Measurements from ENCODE around the gene SCEL.
A peak's percentile ranks its signal among the peaks of the same experiment; 100 is the strongest.
"Not testable (repeated sequence)": the region's sequence is repeated elsewhere in the genome, so short reads cannot be mapped to it uniquely, and the experiment has no call there.

The SCEL gene

GRCh38 chr13:77565635-77566034 is 30.1 kb downstream of the SCEL start:
- DNase-seq: peak; percentile 54 to 68 (median 66)

GRCh38 chr13:77571956-77572355 is 36.5 kb downstream of the SCEL start:
- no peak for DNase-seq

DNA sequence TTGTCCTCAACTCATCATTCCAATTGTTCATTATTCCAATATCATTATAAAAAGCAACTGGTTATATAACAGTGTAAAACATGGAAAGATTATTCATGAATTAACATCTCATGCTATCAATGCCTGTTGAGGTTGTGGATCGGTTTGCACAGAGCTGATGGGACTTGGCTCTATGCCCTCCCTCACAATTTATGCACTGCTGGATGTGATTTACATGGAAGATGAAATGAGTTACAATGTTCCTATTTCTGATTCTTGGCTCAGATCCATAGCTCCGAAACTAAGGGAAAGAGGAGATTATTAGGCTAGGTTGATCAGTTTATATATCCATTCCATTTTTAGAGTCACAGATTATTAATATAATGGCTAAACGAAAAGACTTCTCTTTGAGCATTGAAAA is 38.6 kb downstream of the SCEL start:
- no peak for DNase-seq

GRCh38 chr13:77579959-77580358 is 44.5 kb downstream of the SCEL start:
- no peak for DNase-seq

GRCh38 chr13:77580748-77581147 is 45.2 kb downstream of the SCEL start:
- DNase-seq: peak in 1 of 3 donors; percentile 10

GRCh38 chr13:77583581-77583980 is 48.1 kb downstream of the SCEL start:
- DNase-seq: no peak

GRCh38 chr13:77584106-77584505 is 48.6 kb downstream of the SCEL start:
- DNase-seq: no peak

DNA sequence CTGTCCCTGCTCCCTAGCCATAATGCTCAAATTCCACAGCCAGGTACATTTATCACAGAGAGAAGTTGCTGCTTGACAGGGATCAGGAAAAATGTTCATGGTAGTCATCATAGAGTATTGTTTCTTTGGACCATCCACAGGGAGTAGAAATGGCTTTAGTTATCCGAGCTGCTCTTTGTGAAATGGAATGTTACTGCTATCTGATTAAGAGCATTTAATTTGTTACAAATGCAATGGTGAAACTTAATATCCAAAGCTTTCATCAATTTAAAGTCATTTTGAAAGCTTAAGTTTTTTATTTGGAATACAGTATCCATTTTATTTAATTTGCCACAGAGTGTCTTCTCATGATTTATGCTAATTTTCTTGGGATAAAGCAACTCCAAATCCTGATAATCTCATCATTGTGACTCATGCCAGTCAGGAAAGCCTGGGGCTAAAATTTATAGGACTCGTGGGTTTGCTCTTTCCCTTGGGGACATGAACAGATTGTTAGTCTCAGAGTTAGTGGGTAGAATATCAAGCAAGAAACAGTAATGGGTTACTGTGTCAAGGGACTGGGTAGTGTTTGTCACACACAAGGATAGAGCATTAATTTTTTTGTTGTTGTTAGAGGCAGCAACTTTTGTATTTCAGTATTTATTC is 59.8 kb downstream of the SCEL start:
- no peak for DNase-seq

DNA sequence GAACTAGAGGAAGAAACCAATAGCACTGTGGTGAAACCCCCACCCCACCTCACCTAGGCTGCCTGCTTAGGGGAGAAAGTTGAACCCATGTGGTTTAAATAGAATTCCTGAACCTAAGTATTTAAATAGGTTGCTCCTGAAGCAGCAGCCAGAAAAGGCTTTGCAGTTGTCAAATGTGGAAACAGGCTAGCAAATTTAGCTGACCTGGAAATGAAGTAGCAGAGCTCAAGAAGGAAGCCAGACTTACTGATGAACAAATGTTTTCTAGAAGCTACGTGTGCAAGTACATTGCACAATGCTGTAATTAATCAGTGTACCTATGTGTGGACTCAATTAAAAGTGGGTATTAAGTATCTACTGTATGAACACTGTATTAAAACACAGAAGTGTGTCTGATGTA is 61.3 kb downstream of the SCEL start:
- no peak for DNase-seq

- DNase-seq: no peak
These were observed 63.8 kb downstream of the SCEL start for GRCh38 chr13:77599351-77599750.

GRCh38 chr13:77600701-77601100 is 65.2 kb downstream of the SCEL start:
- no peak for DNase-seq

GRCh38 chr13:77611068-77611467 is 75.6 kb downstream of the SCEL start:
- DNase-seq: no peak

DNA sequence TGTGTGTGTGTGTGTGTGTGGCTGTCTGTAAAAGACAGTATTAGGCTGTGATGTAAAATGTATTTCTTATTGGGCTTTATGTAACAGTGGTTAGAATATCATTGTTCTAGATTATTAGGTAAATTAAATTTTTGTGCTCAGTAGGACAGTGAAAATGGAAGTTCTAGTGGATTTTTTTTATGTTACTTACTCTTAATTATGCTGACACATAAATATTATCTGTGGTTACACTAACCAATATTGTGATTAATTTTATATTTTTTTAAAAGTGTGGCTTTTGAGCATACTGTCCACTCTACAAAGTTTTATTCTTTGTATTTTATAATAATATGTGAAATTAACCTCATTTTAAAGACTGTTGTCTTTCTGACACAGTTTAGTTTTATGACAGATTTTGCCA is 80.5 kb downstream of the SCEL start:
- DNase-seq: no peak

GRCh38 chr13:77619655-77620054 is 84.1 kb downstream of the SCEL start:
- DNase-seq: no peak

GRCh38 chr13:77620138-77620537 is 84.6 kb downstream of the SCEL start:
- no peak for DNase-seq

- DNase-seq: peak in 1 of 3 donors; percentile 1
These were observed 88.3 kb downstream of the SCEL start for GRCh38 chr13:77623806-77624205.

DNA sequence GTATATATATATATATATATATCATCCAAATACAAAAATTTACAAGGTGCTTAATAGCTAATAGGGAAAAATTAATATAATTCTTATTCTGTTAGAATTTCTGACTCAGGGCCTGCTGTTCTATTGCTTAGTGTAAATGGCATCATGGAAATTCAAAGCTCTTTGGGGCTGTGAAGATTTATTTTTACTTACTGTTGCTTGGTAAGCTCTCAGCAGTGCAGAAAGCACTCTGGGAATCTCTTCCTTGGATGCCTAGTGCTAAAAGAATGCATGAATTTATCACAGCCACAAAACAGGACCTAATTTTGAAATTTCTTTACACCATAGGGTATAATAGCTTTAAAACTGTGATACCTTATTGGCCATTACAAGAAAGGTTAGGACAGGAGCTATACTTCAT is 92.7 kb downstream of the SCEL start:
- DNase-seq: no peak

DNA sequence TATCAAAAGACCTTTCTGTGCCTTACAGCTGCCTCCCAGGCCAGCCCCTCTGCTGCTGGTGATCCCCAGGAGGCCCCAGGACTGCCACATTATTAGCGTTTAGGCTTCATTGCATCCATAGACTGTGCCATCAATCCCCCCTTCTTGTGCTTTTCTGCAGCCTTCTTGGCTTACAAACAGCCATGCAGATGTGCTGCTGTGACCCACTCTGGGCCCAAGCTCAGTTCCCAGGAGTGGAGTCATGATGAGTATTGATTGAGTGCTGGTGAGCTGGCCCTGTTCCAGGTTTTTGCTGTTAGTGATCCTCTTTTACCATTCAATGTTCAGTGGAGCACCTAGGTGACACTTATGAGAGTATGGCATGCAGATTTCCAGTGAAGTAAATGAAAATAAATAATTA is 102.1 kb downstream of the SCEL start:
- no peak for DNase-seq

DNA sequence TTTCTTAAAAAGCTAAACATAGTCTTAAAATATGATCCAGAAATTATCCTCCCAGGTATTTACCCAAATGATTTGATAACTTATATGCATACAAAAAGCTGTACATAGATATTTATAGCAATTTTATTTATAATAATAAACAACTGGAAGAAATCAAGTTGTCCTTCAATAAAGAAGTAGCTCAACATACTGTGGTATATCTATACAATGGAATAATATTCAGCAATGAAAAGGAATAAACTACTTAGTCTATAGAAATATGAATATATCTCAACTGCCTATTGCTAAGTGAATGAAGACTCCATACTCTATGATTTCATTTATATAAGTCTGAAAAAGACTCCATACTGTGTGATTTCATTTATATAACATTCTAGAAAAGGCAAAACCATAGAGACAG is 114.9 kb downstream of the SCEL start:
- DNase-seq: no peak

DNA sequence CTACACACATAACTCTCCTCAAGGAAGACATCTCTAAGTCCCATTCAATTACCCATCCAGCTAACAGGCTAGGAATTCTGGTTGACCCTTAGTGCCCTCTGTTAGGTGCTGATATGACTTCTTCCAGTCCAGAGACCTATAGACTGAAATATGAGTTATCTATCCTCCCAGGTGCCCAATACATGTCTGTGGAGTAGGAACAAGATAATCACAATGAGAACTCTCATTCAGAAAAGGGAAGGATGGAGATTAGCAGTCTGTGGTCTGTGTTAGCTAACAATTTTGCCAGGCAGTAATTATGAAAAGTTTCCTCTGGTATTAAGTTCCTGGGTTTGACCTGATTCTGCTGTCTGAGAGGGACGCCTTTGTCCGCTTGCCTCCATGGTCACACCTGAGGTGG is 117.8 kb downstream of the SCEL start:
- no peak for DNase-seq

DNA sequence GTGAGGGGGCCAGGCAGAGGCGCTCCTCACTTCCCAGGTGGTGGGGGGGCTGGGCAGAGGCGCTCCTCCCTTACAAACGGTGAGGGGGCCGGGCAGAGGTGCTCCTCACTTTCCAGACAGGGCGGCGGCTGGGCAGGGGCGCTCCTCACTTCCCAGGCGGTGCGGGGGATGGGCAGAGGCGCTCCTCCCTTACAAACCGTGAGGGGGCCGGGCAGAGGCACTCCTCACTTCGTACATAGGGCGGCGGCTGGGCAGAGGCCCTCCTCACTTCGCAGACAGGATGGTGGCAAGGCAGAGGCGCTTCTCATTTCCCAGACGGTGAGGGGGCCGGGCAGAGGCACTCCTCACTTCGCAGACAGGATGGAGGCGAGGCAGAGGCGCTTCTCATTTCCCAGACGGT is 124.5 kb downstream of the SCEL start:
- DNase-seq: not testable (repeated sequence)

- DNase-seq: no peak
These were observed 125.3 kb downstream of the SCEL start for GRCh38 chr13:77660841-77661250.

GRCh38 chr13:77662301-77662700 is 126.8 kb downstream of the SCEL start:
- not testable (repeated sequence) for DNase-seq

DNA sequence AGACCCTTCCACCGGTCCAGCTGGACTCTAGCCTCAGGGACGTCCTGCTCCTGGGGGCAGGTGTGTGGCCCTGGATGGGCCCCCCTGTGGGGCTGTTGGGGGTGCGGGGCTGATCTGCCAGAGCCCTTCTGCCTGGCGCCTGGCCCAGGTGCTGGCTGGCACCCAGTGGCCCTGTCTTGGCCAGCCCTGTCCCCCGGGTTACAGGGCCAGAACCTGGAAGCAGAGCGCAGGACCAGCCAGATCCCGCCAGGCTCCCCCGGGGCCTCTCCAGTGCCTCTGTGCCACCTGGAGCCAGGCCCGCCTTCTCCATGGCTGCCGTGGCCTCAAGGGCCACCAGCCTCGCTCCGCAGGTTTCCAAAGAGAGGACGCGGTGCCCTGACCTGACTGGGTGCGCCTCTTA is 127.3 kb downstream of the SCEL start:
- DNase-seq: not testable (repeated sequence)

DNA sequence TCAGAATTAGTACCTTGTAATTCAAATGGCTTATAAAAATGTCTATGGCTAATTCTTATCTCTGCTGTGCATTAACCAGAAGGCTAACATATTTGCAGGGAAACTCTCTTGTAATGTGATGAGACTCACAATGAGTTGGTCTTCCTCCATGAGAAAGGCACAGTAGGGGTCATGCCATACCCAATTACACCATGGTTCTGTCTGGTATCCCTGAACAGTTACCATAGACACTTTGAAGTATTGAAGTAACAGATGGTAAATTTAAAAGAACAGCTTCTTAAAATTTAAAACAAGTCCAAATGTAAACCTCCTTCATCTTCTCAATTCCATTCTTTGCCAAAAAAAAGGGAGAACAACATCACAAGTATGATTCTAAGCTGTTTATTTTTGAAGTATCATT is 139.3 kb downstream of the SCEL start:
- DNase-seq: no peak
